GM19043 (cell line): ENCODE results near the gene POMC.
"Not testable (repeated sequence)": the region's sequence is repeated elsewhere in the genome, so short reads cannot be mapped to it uniquely, and the experiment has no call there.

Experiments used
- ATAC-seq: cut with Tn5 transposase; IDR thresholded peaks from one replicate; pipeline ENCODE4 v1.9.1; 2021; ENCODE audit warnings: low read depth; ENCODE audit not compliant: unreplicated experiment

The POMC gene

DNA sequence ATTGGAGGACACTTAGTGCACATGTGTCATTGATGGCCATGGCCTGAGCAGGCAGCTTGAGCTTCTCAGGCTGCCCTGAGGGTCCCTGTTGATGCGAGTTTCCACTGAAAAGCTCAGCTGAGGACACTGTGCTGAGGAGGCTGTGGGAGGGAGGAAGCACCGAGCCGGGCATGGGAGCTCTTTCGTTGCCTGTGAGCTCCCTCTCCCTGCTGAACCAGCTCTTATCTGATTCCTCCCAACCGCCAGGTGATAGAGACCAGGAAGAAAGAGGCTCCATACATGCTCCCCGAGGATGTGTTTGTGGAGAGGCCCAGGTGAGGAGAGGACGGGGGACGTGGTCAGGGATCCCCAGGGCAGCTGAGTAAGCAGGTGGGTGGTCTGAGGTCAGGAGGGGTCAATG is 27.3 kb downstream of the POMC start:
- ATAC-seq = no peak

DNA sequence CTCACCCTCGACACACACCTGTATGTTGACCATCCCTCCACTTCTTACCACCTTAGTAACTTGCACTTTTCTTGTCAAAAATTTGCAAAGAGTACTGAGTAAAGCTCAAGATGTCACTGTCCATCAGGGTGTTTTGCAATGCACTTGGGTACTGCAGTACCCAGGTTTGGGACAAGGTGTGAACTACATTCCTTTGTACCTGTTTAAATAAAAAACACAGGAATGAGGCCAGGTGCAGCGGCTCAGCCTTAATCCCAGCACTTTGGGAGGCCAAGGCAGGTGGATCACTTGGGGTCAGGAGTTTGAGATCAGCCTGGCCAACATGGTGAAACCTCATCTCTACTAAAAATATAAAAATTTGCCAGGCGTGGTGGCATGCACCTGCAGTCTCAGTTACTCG is 27.8 kb downstream of the POMC start:
- not testable (repeated sequence) for ATAC-seq

DNA sequence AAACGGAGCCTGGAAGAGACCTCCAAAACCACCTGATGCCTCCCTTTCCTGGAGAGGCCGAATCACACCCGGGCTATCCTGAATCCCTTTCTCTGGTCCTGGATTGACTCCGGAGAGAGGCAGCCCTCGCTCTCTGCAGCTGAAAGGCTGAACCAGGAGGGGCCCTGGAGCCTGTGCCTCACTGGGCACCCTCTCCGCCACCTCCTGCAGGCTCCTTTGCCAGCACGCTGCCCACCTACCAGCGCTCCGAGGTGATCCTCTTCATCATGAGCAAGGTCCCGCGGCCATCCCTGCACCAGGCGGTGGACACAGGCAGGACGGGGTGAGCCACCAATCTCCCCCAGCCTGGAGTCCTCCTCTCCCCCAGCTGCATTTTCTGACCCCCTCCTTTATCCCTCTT is 35.7 kb downstream of the POMC start:
- no peak for ATAC-seq

DNA sequence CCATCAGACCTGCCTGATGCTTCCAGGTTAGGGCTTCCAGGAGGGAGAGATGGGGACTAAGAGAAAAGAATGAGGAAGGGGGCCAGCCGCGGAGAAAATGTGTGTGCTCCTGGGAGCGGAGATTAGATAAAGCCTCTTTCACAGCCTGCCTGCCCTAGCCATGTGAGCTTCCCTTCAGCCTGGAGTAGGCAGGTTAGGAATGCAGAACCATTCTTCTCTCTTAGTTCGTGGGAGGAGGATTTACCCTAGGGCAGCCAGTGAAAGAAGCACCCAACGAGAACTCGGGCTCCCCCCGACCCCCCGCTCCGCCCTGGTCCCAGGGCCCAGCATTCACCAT is 36.1 kb downstream of the POMC start:
- ATAC-seq = no peak

DNA sequence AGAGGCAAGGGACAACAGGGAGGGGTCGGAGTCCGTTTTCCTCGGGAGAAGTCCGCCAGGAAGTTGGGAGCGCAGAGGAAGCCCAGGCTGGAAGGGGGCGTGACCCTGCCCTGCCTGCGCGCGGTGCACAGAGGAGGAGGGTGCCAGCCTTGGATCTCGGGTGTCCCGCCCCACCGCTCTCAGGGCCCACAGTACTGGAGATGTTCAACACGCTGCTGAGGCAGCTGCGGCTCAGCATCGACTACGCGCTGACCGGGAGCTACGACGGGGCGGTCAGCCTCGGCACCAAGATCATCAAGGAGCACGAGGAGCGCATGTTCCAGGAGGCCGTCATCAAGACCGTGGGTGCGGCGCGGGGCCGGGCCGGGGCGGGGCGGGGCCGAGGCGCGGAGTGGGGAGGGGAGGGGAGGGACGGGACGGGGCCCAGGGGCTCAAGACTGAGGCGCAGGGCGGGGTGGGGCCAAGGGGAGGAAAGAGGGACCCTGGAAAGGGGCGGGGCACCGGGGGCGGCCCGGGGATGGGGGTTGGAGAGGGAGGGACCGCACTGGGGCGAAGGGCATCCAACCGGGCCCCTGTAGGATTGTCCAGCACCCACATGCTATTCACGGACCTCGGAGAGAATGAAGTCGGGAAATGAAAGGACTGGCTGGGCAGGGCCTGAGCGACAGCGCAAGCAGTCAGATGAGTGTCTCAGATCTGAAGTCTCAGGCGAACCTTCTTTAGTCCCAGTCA is 36.6 kb downstream of the POMC start:
- ATAC-seq = no peak

DNA sequence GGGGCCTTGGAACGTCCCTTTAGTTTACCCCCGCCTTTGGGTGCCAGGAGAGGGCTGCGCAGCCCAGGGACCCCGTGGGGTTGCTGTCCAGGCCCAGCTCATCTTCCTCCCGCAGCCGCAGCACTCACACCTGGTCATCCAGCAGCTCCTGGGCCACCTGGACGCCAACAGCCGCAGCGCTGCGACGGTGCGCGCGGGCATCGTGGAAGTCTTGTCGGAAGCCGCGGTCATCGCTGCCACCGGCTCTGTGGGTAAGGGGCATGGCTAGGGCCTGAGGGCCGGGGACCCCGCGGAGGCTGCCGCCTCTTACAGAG is 37.2 kb downstream of the POMC start:
- no peak for ATAC-seq

DNA sequence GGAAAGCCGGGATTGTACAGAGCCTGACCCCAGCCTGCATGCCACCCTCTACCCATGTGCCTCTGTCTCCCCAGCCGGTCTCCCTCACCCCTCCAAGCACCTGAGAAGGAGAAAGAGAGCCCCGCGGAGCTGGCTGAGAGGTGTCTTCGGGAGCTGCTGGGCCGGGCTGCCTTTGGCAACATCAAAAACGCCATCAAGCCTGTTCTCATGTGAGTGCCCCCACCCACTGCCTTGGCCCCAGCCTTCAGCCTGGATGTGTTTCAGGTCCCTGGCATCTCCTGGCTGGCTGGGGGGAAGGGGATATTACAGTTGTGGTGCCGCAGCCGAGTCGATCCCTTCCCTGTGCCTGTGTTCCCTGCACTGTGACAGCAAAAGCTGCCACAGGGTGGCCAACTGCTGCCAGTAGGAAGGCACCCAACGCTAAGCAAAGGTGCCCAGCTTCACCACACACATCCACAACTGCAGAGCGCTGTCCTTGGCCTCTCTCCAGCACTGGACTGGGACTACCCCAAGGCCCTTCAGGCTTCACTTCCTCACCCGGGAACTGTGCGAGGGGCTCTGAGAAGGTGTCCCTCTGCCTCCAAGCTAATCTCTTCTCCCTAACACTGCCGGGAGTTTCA is 38.4 kb downstream of the POMC start:
- no peak for ATAC-seq

DNA sequence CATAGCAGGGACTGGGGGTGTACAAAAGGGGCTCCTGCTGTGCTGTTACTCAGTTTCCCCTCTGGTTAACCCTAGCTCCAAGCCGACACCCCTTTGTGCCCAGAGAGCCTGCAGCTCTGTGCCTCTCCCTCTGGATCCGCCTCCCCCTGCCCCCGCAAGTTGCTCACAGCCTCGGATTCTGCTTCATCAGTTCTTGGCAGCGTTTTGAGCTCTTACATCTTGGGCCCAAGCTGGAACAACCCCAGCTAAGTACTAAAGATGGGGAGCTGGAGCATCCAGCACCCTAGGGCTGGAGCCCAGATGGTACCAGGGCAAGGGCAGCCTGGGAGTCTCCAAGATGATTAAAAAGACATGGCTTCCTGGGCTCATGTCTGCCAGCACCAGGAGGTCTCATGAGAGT is 40.7 kb downstream of the POMC start:
- ATAC-seq = no peak

DNA sequence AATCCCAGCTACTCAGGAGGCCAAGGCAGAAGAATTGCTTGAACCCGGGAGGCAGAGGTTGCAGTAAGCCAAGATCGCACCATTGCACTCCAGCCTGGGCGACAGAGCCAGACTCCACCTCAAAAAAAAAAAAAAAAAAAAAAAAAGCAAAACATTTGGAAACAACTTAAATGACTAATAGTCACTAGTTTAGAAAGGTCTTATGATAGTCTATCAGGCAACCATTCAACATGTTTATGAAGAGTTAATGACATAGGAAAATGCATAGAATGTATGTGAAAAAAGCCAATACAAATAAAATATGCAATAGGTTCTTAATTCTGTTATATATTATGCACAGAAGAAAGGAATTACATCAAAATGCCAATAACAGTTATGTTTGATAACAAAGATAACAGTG is 41.3 kb downstream of the POMC start:
- ATAC-seq = not testable (repeated sequence)

DNA sequence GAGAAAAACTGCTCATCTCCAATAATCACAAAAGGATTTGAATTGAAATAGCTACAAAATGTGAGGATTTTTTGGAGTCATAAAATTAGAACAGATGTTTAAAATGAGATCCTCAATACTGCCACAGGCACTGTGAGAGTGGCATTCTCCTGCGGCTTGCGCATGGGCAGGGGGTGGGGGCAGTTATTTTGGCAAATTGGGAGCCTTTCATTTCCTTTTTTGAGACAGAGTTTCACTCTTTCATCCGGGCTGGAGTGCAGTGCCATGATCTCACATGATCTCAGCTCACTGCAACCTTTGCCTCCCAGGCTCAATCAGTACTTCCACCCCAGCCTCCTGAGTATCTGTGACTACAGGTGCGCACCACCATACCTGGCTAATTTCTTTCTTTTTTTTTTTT is 42.4 kb downstream of the POMC start:
- no peak for ATAC-seq

DNA sequence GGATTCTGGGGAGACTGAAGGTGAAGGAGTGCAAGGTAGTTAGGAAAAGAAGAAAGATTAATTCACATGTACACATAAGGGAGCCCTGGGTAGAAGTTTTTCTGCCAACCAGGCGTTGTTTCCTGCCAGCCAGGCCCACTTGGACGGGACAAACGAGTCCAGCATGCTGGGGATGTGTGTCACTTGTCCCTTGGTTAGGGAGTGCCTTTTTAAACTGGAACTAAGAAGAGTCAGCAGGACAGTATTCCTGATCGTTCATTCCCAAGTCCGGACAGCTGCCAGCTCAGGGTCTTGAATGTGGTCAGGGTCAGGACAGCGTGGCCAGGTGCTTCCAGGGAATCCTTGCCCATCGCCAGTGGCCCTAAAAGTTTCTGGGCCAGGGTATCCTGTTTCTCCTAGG is 43.2 kb downstream of the POMC start:
- no peak for ATAC-seq

DNA sequence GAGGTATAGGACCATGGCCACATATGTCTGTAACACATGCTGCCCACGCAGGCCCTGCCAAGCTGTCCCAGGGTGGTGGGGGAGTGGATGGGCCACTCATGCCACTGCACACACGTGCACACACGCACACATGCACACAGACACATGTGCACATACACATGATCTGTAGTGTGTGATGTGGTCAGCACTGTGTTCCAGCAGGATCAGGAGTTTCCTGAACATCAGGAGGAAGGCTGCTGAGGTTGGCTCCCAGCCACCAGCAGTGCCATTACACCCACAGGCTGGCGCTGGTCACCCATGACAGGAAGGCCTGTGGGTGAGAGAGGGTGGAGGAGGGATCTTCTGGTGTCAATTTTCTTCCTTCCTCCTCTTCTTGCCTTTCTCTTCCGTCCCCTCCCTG is 44.7 kb downstream of the POMC start:
- ATAC-seq = no peak

DNA sequence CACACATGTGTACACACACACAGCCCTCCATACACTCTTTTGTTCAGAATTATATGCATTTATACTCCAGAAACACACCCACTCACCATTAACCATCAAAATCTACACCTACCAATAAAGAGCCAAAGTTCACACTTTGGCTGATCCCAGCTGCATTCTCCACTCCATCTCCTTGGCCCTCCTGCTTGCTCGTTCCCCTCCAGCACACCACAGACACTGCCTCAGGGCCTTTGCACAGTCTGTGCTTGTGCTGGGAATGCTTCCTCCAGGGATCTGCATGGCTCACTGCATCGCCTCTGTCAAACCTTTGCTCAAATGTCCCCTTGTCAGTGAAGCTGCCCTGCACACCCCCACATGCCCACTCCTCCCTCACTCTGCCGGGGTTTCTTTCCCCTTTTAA is 46.0 kb downstream of the POMC start:
- ATAC-seq = no peak

DNA sequence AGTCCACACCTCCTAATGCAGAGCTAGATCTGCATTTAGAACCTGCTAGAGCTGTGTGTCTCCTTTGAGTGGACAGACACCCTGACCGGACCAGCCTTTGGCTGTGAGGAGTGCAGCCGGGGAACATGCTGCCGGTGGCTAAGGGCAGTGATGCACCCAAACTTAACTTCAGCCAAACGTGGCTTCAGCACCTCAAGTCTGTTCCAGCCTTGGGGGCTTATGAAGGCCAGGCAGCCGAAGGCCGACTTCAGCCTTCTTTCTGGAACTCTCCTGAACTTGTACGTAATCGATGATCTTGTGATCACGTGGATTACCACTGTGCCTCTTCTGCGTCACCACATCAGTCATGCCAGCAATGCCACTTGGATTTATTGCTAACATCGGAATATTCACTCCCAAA is 49.1 kb downstream of the POMC start:
- ATAC-seq = no peak

DNA sequence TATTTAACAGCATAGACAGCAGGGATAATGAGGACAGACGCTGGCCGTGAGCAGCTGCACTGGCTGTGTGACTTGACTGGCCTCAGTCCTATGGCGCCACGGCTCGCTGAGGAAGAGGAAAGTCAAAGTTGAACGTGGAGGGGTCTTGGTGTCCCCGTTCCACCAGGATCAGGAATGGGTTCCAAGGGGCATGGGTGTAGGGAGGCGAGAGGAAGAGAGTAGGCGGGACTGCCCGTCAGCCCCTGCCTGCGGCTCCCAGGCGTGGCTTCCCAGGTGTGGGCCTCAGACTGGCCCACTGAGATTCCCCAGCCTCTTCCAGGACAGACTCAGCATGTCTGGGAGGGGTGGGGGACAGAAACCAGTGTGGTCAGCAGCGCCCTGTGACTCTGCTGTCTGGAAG is 51.4 kb downstream of the POMC start:
- ATAC-seq = no peak

DNA sequence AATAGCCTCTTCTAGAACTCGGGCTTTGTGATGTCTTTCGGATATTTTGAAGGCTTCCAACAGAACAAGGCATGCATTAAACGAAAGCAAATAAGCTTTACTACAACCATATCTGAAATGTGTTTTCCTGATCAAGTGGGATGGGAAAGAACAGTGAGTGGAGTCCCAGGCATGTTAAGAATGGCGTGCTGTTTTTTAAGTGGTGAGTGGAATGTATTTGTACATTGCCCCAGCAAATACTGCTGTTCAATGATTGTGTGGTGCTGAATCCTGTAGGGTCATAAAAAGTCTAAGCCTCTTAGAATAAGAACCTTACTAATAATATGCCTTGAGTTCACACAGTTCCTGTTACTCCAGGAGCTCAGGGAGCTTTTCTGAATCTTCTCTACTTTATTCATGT is 52.5 kb downstream of the POMC start:
- no peak for ATAC-seq

DNA sequence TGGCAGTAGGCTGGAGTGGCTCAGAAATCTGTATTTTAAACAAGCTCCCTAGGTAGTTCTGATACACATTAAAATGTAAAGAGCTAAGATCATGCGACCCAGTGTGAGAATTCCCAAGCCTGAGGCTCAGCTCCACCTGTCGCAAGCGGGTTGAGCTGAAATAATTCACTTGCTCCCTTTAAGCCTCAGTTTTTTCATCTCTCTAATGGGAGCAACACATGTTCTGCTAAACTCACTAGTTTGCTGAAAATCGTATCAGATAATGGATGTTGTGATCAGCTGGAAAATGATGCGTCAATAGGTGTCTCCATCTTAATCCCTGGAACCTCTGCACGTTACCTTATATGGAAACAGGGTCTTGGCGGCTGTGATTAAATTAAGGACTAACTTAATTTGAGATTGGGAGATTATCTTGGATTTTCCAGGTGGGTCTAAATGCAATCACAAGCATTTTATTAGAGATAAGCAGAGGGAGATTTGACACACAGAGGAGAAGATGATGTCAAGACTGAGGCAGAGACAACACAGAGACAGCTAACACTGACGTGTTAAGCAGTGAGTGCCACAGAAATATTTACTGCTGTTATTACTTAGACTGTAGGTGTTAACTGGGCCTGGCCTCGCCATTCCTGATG is 53.0 kb downstream of the POMC start:
- ATAC-seq = no peak

DNA sequence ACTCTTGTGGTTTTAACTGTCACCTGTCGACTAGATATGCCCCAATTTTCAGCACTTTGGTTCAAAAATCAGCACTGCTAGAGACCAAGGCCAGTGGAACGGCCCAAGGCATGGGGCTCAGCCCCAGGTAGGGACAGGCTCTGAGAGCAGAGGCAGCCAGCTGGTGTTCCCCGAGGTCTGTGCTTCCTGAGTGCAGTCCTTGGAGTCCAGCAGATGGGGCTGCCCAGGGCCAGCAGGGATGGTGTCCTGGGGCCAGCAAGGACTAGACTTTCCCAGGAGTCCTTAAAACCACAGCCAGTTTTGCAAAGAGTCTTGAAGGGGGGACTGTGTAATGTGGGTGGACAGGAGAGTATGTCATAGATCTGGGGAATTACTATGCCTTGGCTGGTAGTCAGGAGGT is 56.3 kb downstream of the POMC start:
- ATAC-seq = no peak
